ENCODE data around the gene CFAP43. TPM values are rescaled to one million over a fixed set of nuclear protein-coding genes. Genes with fewer than 3 reads are reported as not detected.

Gene CFAP43
- total RNA-seq, 2 donors from 2014 or later: 2.6 to 4.1 TPM

DNA sequence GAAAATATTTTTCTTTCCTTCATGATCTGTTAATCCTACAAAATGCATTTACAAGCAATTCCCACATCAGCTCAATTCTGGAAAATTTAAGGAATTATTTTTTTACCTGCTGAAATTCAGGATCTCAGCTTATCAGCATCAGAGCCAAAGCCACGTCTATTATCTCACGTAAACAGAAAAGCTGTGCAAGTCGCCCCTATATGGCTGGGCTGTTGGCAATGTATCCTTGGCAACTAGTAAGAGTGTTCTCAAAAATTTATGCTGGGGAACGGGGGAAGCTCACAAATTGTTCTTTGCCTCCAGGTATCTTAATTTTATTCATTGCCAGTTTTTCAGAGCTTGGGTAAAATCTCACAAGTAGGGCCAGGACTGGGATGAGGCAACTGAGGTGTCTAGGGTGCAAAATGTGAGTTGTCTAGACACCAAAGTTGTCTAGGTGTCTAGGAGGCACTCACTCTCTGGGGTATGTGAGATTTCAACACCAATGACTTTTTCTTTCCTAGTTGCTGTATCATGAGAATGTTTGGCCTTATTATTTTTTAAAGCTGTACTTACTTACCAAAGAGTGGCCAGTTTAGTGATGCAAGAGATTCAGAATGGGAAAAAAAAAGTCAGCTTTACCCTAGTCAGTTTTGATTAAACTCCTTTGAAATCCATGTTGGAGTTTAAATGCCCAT is 41.9 kb upstream of the CFAP43 start:
- Histone ChIP-seq H3K4me3 (ENCODE audit: low read length) (no peak overlapping the region), H3K4me1 (ENCODE audit: control insufficient read depth, insufficient read depth, low read length) (no peaks in the 10 kb centered on the region), H3K27ac (ENCODE audit: low read depth, low read length) (no peak overlapping the region), H3K9ac (ENCODE audit: extremely low read depth, low read length, poor library complexity, severe bottlenecking) (no peak overlapping the region), H3K27me3 (ENCODE audit: control insufficient read depth, insufficient read depth, low read length, poor library complexity, severe bottlenecking) (peaks cover 11% of the 10 kb centered on the region), H3K9me3 (ENCODE audit: control insufficient read depth, low read length) (no peaks in the 10 kb centered on the region), H3K36me3 (ENCODE audit: control insufficient read depth, insufficient read depth, low read length) (no peaks in the 10 kb centered on the region)
- no peak for DNase-seq
- 86 to 88% methylated on average over 4 of the region's 4 CpGs for WGBS, 2 experiments (ENCODE audit: insufficient coverage in 1 of 2, insufficient read length in 1 of 2)
- Mint-ChIP-seq H3K4me1 (peaks cover 22% of the 10 kb centered on the region), H3K36me3 (ENCODE audit: low read depth) (peaks cover 4% of the 10 kb centered on the region), H3K27me3 (ENCODE audit: insufficient read depth) (peaks cover 14% of the 10 kb centered on the region), H3K4me3 (peak overlapping the region; percentile 68), H3K9me3 (peaks cover 1% of the 10 kb centered on the region), H3K27ac (no peak overlapping the region)
- TF ChIP-seq, protein P1, sequence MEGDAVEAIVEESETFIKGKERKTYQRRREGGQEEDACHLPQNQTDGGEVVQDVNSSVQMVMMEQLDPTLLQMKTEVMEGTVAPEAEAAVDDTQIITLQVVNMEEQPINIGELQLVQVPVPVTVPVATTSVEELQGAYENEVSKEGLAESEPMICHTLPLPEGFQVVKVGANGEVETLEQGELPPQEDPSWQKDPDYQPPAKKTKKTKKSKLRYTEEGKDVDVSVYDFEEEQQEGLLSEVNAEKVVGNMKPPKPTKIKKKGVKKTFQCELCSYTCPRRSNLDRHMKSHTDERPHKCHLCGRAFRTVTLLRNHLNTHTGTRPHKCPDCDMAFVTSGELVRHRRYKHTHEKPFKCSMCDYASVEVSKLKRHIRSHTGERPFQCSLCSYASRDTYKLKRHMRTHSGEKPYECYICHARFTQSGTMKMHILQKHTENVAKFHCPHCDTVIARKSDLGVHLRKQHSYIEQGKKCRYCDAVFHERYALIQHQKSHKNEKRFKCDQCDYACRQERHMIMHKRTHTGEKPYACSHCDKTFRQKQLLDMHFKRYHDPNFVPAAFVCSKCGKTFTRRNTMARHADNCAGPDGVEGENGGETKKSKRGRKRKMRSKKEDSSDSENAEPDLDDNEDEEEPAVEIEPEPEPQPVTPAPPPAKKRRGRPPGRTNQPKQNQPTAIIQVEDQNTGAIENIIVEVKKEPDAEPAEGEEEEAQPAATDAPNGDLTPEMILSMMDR (conservative IDR thresholded peaks at IDR 0.05): no peak

DNA sequence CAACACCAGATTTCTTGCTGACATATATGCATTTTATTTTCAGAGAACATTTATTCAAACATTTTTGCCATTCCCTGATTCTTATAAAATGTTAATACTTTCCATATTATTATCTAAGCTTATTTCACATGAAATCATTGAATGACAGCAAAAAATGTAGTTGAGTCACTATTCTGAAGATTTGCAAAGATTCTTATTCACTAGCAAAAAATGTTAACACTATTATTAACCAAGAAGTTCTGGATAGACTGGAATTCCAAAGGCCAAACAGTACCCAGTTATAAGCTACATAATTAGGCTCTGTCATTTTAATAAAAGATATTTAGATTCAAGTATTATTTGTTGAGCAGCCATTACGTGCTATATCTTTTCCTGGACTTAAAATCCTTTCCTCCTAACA is 41.1 kb upstream of the CFAP43 start:
- H3K27me3 ChIP-seq (ENCODE audit: control insufficient read depth, insufficient read depth, low read length, poor library complexity, severe bottlenecking): peaks cover 9% of the 10 kb centered on the region
- H3K9me3 Mint-ChIP-seq: peaks cover 1% of the 10 kb centered on the region
- TF ChIP-seq, protein P1 (conservative IDR thresholded peaks at IDR 0.05): no peak
- H3K4me1 Mint-ChIP-seq: peaks cover 23% of the 10 kb centered on the region
- no peak overlapping the region for H3K27ac Mint-ChIP-seq
- H3K36me3 Mint-ChIP-seq (ENCODE audit: low read depth): peaks cover 2% of the 10 kb centered on the region
- DNase-seq: no peak
- H3K9ac ChIP-seq (ENCODE audit: extremely low read depth, low read length, poor library complexity, severe bottlenecking): no peak overlapping the region
- H3K27me3 Mint-ChIP-seq (ENCODE audit: insufficient read depth): peaks cover 10% of the 10 kb centered on the region
- H3K4me3 Mint-ChIP-seq: no peak overlapping the region
- peaks cover 3% of the 10 kb centered on the region for H3K36me3 ChIP-seq (ENCODE audit: control insufficient read depth, insufficient read depth, low read length)
- WGBS, 2 experiments (ENCODE audit: insufficient coverage in 1 of 2, insufficient read length in 1 of 2): 100% methylated on average over 1 of the region's 1 CpG; no CpG with 5 or more reads in 1 of the 2 experiments
- H3K9me3 ChIP-seq (ENCODE audit: control insufficient read depth, low read length): no peaks in the 10 kb centered on the region
- H3K27ac ChIP-seq (ENCODE audit: low read depth, low read length): no peak overlapping the region
- no peak overlapping the region for H3K4me3 ChIP-seq (ENCODE audit: low read length)
- H3K4me1 ChIP-seq (ENCODE audit: control insufficient read depth, insufficient read depth, low read length): no peaks in the 10 kb centered on the region

DNA sequence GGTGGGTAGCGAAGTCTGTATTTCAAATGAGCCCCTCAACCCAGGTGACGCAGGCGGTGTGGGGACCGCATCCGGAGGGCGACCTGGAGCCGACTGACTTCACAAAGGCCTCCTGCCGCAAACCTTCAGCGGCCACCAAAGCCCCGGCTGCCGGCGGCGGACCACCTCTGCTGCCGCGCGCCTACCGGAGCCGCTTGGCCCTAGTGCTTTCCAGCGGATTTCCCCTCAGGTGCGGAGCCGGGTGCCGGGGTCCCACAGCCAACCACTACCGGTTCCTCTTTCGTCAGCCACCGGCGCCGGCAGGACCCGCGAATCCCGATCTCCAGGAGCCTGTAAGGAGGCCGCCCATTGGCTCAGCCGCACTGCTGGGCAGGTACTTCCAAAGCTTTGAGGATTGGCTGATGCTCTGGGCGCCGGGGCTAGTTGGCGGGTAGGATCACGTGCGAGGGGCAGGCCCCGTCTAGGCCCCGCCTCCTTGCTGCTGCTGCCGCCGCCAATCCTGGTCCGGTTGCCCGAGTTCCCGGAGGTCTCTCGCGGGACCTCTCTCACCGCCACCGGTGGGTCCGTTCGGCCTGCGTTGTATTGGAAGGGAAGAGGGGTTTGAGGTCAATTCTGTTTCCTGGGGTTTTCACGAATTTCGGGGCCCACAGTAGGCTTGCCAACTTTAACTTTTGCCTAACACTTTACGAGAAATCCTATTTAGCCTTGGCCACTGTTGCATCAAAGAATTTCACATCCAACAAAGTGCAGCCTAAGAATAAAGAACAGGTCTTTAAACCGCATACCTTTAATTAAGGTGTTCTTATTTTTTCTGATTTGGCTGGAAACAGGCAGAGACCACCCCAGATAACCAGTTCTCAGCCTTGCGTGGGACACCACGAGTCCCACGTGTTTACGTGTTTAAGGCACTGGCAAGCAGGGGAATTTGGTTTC is 36.8 kb upstream of the CFAP43 start, which contains the start of gene GSTO2:
Gene GSTO2 (plus strand): TSS at position 472 of the 933 bp plus-strand sequence. CDS start 5,732 bp downstream, outside the sequence.
- H3K27me3 Mint-ChIP-seq (ENCODE audit: insufficient read depth): no peaks in the 10 kb centered on the region
- Histone ChIP-seq H3K27me3 (ENCODE audit: control insufficient read depth, insufficient read depth, low read length, poor library complexity, severe bottlenecking) (no peaks in the 10 kb centered on the region), H3K36me3 (ENCODE audit: control insufficient read depth, insufficient read depth, low read length) (peaks cover 45% of the 10 kb centered on the region), H3K4me3 (ENCODE audit: low read length) (peak within 1 kb of the TSS; percentile 91), H3K27ac (ENCODE audit: low read depth, low read length) (peak within 1 kb of the TSS; percentile 70), H3K9ac (ENCODE audit: extremely low read depth, low read length, poor library complexity, severe bottlenecking) (peak within 1 kb of the TSS; percentile 86), H3K4me1 (ENCODE audit: control insufficient read depth, insufficient read depth, low read length) (peaks cover 4% of the 10 kb centered on the region), H3K9me3 (ENCODE audit: control insufficient read depth, low read length) (no peaks in the 10 kb centered on the region)
- 11 to 28% methylated on average over 26 to 59 of the region's 59 CpGs for WGBS, 2 experiments (ENCODE audit: insufficient coverage in 1 of 2, insufficient read length in 1 of 2)
- peak within 1 kb of the TSS; percentile 96 for H3K27ac Mint-ChIP-seq
- DNase-seq: peak; percentile 100
- TF ChIP-seq, protein P1 (conservative IDR thresholded peaks at IDR 0.05): no peak
- H3K9me3 Mint-ChIP-seq: peaks cover 1% of the 10 kb centered on the region
- peaks cover 34% of the 10 kb centered on the region for H3K36me3 Mint-ChIP-seq (ENCODE audit: low read depth)
- peak within 1 kb of the TSS; percentile 85 for H3K4me3 Mint-ChIP-seq
- peaks cover 9% of the 10 kb centered on the region for H3K4me1 Mint-ChIP-seq
